OCI-LY1 (cell line): Measurements from ENCODE around the gene STX18.
A peak's percentile ranks its signal among the peaks of the same experiment; 100 is the strongest.

ENCODE experiments used
- H2AFZ ChIP-seq: fragments of 200-600 bp; sonication (generic), shearing (Covaris generic); 2 replicates; pipeline ENCODE4 v1.6.0; 2014; ENCODE audit warnings: antibody characterized with exemption, mild to moderate bottlenecking, low read length
- H3F3A ChIP-seq: fragments of 200-600 bp; sonication (generic), shearing (Covaris generic); 2 replicates; pipeline ENCODE4 v1.6.0; 2014; ENCODE audit warnings: mild to moderate bottlenecking, antibody characterized with exemption, low read length, moderate library complexity; ENCODE audit not compliant: insufficient read depth
- H3K27ac ChIP-seq: fragments of 200-600 bp; sonication (generic); 2 replicates; pipeline ENCODE4 v1.5.1; 2014; ENCODE audit warnings: low read length, mixed run types, mild to moderate bottlenecking, low read depth; ENCODE audit not compliant: poor library complexity, severe bottlenecking
- H3K27me3 ChIP-seq: fragments of 200-600 bp; sonication (generic); 2 replicates; pipeline ENCODE4 v1.6.0; 2014; ENCODE audit warnings: antibody characterized with exemption, mild to moderate bottlenecking, low read length, moderate library complexity; ENCODE audit not compliant: insufficient read depth
- H3K36me3 ChIP-seq: fragments of 200-600 bp; sonication (generic); 2 replicates; pipeline ENCODE4 v1.6.1; 2014; ENCODE audit warnings: mild to moderate bottlenecking, antibody characterized with exemption, low read length, moderate library complexity, mixed read lengths; ENCODE audit not compliant: insufficient read depth
- H3K4me1 ChIP-seq: fragments of 200-600 bp; sonication (generic); 2 replicates; pipeline ENCODE4 v1.5.1; 2014; ENCODE audit warnings: mild to moderate bottlenecking, low read length, moderate library complexity; ENCODE audit not compliant: insufficient read depth, severe bottlenecking
- H3K4me2 ChIP-seq: fragments of 200-600 bp; sonication (generic), shearing (Covaris generic); 2 replicates; pipeline ENCODE4 v1.6.1; 2014; ENCODE audit warnings: low read length
- H3K4me3 ChIP-seq: fragments of 200-600 bp; sonication (generic); 2 replicates; pipeline ENCODE4 v1.5.1; 2014; ENCODE audit warnings: low read length, low read depth, mild to moderate bottlenecking, mixed read lengths; ENCODE audit not compliant: poor library complexity, severe bottlenecking
- H3K79me2 ChIP-seq: fragments of 200-600 bp; shearing (Covaris generic); 2 replicates; pipeline ENCODE4 v1.6.1; 2016; ENCODE audit warnings: mixed run types, low read length, mixed read lengths; ENCODE audit not compliant: insufficient read depth
- H3K9ac ChIP-seq: fragments of 200-600 bp; sonication (generic), shearing (Covaris generic); 2 replicates; pipeline ENCODE4 v1.6.1; 2014; ENCODE audit warnings: mild to moderate bottlenecking, low read length, mixed read lengths
- H3K9me2 ChIP-seq: fragments of 200-600 bp; sonication (generic), shearing (Covaris generic); 2 replicates; pipeline ENCODE4 v1.6.1; 2014; ENCODE audit warnings: low read depth, mild to moderate bottlenecking, low read length, mixed read lengths
- H3K9me3 ChIP-seq: fragments of 200-600 bp; shearing (Covaris generic); 2 replicates; pipeline ENCODE4 v1.6.1; 2014; ENCODE audit warnings: low read length, mixed read lengths
- H4K20me1 ChIP-seq: fragments of 200-600 bp; sonication (generic), shearing (Covaris generic); 2 replicates; pipeline ENCODE4 v1.6.0; 2016; ENCODE audit warnings: mild to moderate bottlenecking, low read length; ENCODE audit not compliant: insufficient read depth
- EZH2 ChIP-seq: fragments of 200-600 bp; sonication (generic), shearing (Covaris generic); IDR thresholded peaks from 2 replicates; pipeline ENCODE4 v1.8.0; 2017; ENCODE audit warnings: borderline replicate concordance, mixed run types, mild to moderate bottlenecking, antibody characterized with exemption, low read length, moderate library complexity, mixed read lengths
- TF ChIP-seq, protein P1 (sequence below): fragments of 200-600 bp; sonication (generic), shearing (Covaris generic); IDR thresholded peaks from 2 replicates; pipeline ENCODE4 v1.5.1; 2017; ENCODE audit warnings: mild to moderate bottlenecking, antibody characterized with exemption, low read length, moderate library complexity, mixed read lengths

The STX18 gene

DNA sequence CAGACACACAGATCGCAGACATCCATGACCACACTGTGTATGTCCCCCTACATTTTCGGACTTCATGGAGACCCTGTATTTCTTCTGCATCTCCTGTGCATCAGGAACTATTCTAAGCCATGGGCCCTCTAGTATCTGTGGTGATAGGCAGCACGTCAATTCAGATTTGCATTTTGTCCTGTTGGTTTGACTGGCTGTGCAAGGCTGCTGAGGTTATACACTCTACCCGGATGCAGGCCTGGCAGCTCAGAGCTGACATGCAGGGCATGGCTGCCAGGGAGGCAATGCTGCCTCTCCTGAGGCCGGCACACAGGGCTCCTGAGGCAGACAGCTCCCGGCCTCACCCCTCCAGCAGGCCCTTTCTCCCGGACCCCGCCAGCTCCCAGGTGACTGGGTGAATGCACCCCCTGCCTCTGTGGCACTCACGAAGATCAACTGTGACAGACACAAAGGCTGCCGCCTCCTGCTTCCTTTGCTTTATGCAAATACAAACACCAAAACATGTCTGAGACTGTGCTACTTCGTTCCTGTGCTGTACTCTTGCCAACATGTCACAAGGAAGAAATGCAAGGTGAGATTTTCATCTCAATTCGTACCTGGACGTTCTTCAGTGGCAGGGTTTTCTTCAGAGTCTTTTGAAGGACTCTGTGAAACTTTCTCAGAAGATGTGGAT lies 103.9 kb downstream of the STX18 start:
- H2AFZ ChIP-seq: no peak overlapping the region
- no peaks in the 10 kb centered on the region for H4K20me1 ChIP-seq
- no peaks in the 10 kb centered on the region for H3F3A ChIP-seq
- no peak overlapping the region for H3K4me3 ChIP-seq
- peak overlapping the region; percentile 41; the same call in 1 of the 2 replicates for H3K4me2 ChIP-seq
- H3K4me1 ChIP-seq: peaks cover 11% of the 10 kb centered on the region
- no peaks in the 10 kb centered on the region for H3K9me3 ChIP-seq
- no peak for TF ChIP-seq EZH2
- TF ChIP-seq, protein P1, sequence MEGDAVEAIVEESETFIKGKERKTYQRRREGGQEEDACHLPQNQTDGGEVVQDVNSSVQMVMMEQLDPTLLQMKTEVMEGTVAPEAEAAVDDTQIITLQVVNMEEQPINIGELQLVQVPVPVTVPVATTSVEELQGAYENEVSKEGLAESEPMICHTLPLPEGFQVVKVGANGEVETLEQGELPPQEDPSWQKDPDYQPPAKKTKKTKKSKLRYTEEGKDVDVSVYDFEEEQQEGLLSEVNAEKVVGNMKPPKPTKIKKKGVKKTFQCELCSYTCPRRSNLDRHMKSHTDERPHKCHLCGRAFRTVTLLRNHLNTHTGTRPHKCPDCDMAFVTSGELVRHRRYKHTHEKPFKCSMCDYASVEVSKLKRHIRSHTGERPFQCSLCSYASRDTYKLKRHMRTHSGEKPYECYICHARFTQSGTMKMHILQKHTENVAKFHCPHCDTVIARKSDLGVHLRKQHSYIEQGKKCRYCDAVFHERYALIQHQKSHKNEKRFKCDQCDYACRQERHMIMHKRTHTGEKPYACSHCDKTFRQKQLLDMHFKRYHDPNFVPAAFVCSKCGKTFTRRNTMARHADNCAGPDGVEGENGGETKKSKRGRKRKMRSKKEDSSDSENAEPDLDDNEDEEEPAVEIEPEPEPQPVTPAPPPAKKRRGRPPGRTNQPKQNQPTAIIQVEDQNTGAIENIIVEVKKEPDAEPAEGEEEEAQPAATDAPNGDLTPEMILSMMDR: no peak
- peak overlapping the region; percentile 32 for H3K27ac ChIP-seq
- no peaks in the 10 kb centered on the region; the same call in 1 of the 2 replicates for H3K36me3 ChIP-seq
- H3K79me2 ChIP-seq: no peaks in the 10 kb centered on the region
- H3K9ac ChIP-seq: no peak overlapping the region; the same call in 1 of the 2 replicates
- no peaks in the 10 kb centered on the region for H3K27me3 ChIP-seq
- no peaks in the 10 kb centered on the region for H3K9me2 ChIP-seq

DNA sequence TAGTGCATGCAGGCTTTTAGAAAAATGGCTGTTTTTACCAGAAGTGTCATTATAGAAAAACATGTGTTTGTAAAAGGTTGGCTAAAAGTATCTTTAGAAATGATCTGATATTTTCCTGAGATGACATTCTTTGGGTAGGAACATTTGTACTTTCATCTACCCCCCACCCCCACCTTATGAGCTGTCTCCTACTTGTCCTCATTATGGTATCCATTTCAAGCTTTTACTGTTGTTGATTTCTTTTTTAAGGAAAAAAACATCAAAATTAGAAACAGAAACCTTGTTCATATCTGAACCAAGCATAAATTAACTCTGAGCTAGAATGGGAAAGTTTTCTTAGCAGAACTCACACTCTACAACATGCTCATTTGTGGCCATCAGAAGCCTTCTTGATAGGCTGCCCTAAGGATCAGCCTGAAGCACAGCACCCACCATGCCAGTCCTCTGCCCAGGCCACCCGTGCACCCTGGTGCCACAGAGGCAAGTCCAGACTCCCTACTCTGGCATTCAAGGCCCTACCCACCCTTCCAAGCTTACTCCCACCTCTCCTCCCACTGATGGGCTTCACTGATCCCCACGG lies 105.5 kb downstream of the STX18 start:
- Histone ChIP-seq H3K9ac (no peak overlapping the region), H3K36me3 (no peaks in the 10 kb centered on the region; the same call in 1 of the 2 replicates), H3K9me3 (no peaks in the 10 kb centered on the region), H3K79me2 (no peaks in the 10 kb centered on the region), H3K4me3 (no peak overlapping the region), H3F3A (no peaks in the 10 kb centered on the region), H4K20me1 (no peaks in the 10 kb centered on the region), H3K9me2 (no peaks in the 10 kb centered on the region), H3K4me2 (no peak overlapping the region), H3K27me3 (no peaks in the 10 kb centered on the region), H3K27ac (no peak overlapping the region), H3K4me1 (peaks cover 19% of the 10 kb centered on the region), H2AFZ (no peak overlapping the region)
- no peak for TF ChIP-seq EZH2
- TF ChIP-seq, protein P1: no peak

DNA sequence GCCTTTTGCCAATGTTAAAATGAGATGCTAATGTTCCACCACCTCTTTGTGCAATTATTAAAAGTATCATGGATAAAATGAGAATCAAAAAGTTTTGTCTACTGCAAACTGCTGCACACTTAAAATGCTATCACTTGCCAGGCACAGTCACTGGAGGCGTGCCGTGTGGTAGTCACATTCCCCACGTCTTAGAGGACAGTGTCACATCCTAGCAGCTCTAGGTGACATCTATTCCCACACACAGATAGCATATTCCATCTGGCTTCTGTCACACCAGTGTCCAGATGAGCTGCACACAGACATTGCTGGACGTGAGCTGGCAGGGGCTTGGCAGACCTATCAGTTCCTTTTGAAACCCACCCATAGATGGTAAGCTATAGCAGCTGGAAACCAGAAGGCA lies 107.9 kb downstream of the STX18 start:
- Histone ChIP-seq H3K27me3 (no peaks in the 10 kb centered on the region), H3K36me3 (no peaks in the 10 kb centered on the region; the same call in 1 of the 2 replicates)

More for the DNA sequence above, 107.9 kb downstream of the STX18 start:
- Histone ChIP-seq H3K9me3 (no peaks in the 10 kb centered on the region), H3K4me1 (peaks cover 26% of the 10 kb centered on the region), H2AFZ (no peak overlapping the region), H3K27ac (no peak overlapping the region), H3K9me2 (no peaks in the 10 kb centered on the region), H4K20me1 (no peaks in the 10 kb centered on the region), H3K4me2 (no peak overlapping the region), H3F3A (no peaks in the 10 kb centered on the region), H3K4me3 (no peak overlapping the region), H3K79me2 (no peaks in the 10 kb centered on the region), H3K9ac (no peak overlapping the region)
- TF ChIP-seq EZH2: no peak
- TF ChIP-seq, protein P1: no peak
